Lower leg skin (tissue), 3 donors: Measurements from ENCODE around the gene FIBCD1.

Experiments
- POLR2A ChIP-seq, 2 donors: fragments of 450-650 bp; IDR thresholded peaks; one replicate each; pipeline ENCODE4 v1.6.1; 2016 to 2017; ENCODE audit warnings: antibody characterized with exemption in 2 of 2, mild to moderate bottlenecking in 1 of 2, moderate library complexity in 1 of 2
- TF ChIP-seq, protein P1 (sequence below), 3 donors: fragments of 450-650 bp; IDR thresholded peaks; one replicate each; pipeline ENCODE4 v1.5.1; 2016; ENCODE audit warnings: antibody characterized with exemption in 3 of 3, mild to moderate bottlenecking in 3 of 3, moderate library complexity in 2 of 3

- TF ChIP-seq POLR2A (IDR thresholded peaks at IDR 0.05) = no peak
- TF ChIP-seq, protein P1, sequence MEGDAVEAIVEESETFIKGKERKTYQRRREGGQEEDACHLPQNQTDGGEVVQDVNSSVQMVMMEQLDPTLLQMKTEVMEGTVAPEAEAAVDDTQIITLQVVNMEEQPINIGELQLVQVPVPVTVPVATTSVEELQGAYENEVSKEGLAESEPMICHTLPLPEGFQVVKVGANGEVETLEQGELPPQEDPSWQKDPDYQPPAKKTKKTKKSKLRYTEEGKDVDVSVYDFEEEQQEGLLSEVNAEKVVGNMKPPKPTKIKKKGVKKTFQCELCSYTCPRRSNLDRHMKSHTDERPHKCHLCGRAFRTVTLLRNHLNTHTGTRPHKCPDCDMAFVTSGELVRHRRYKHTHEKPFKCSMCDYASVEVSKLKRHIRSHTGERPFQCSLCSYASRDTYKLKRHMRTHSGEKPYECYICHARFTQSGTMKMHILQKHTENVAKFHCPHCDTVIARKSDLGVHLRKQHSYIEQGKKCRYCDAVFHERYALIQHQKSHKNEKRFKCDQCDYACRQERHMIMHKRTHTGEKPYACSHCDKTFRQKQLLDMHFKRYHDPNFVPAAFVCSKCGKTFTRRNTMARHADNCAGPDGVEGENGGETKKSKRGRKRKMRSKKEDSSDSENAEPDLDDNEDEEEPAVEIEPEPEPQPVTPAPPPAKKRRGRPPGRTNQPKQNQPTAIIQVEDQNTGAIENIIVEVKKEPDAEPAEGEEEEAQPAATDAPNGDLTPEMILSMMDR (IDR thresholded peaks at IDR 0.05) = no peak
These were observed 68.3 kb downstream of the FIBCD1 start for GRCh38 chr9:130870491-130871381.
